ENCODE results near the gene DPP10. TPM values are rescaled to one million over a fixed set of nuclear protein-coding genes. Genes with fewer than 3 reads are reported as not detected.

The DPP10 gene
- total and polyA plus RNA-seq, 9 donors: 0.26 to 2.1 (median 0.83) TPM

GRCh38 chr2:115738111-115738510 lies 1295.7 kb downstream of the DPP10 start:
- 92% methylated on average over 2 of the region's 5 CpGs for WGBS (ENCODE audit: insufficient coverage)
- Histone ChIP-seq H3K4me3 (ENCODE audit: low read length) (no peak overlapping the region), H3K27ac (ENCODE audit: low read length) (no peak overlapping the region), H3K36me3 (ENCODE audit: control insufficient read depth, insufficient read depth, low read length) (no peaks in the 10 kb centered on the region), H3K9me3 (replicated peaks; ENCODE audit: control insufficient read depth, low read depth, low read length) (no peaks in the 10 kb centered on the region), H3K4me1 (ENCODE audit: control insufficient read depth, insufficient read depth, low read length) (no peaks in the 10 kb centered on the region), H3K27me3 (ENCODE audit: control insufficient read depth, insufficient read depth, low read length) (no peaks in the 10 kb centered on the region)
- DNase-seq: no peak

- no peaks in the 10 kb centered on the region for H3K4me1 ChIP-seq (ENCODE audit: control insufficient read depth, insufficient read depth, low read length)
- H3K36me3 ChIP-seq (ENCODE audit: control insufficient read depth, insufficient read depth, low read length): no peaks in the 10 kb centered on the region
- DNase-seq: no peak
- H3K27me3 ChIP-seq (ENCODE audit: control insufficient read depth, insufficient read depth, low read length): no peaks in the 10 kb centered on the region
- H3K27ac ChIP-seq (ENCODE audit: low read length): no peak overlapping the region
- H3K4me3 ChIP-seq (ENCODE audit: low read length): no peak overlapping the region
- 89% methylated on average over 3 of the region's 4 CpGs for WGBS (ENCODE audit: insufficient coverage)
- H3K9me3 ChIP-seq (replicated peaks; ENCODE audit: control insufficient read depth, low read depth, low read length): no peaks in the 10 kb centered on the region
Observed at GRCh38 chr2:115739574-115739973, 1297.1 kb downstream of the DPP10 start.

GRCh38 chr2:115746151-115746550 lies 1303.7 kb downstream of the DPP10 start:
- no peak for DNase-seq
- H3K4me1 ChIP-seq (ENCODE audit: control insufficient read depth, insufficient read depth, low read length): no peaks in the 10 kb centered on the region
- no peaks in the 10 kb centered on the region for H3K36me3 ChIP-seq (ENCODE audit: control insufficient read depth, insufficient read depth, low read length)
- H3K9me3 ChIP-seq (replicated peaks; ENCODE audit: control insufficient read depth, low read depth, low read length): no peaks in the 10 kb centered on the region
- no peaks in the 10 kb centered on the region for H3K27me3 ChIP-seq (ENCODE audit: control insufficient read depth, insufficient read depth, low read length)
- no peak overlapping the region for H3K4me3 ChIP-seq (ENCODE audit: low read length)
- no CpG with 5 or more reads among the region's 1 CpG for WGBS (ENCODE audit: insufficient coverage)
- no peak overlapping the region for H3K27ac ChIP-seq (ENCODE audit: low read length)

- WGBS (ENCODE audit: insufficient coverage): no CpG with 5 or more reads among the region's 4 CpGs
- no peaks in the 10 kb centered on the region for H3K4me1 ChIP-seq (ENCODE audit: control insufficient read depth, insufficient read depth, low read length)
- H3K9me3 ChIP-seq (replicated peaks; ENCODE audit: control insufficient read depth, low read depth, low read length): no peaks in the 10 kb centered on the region
- no peak overlapping the region for H3K27ac ChIP-seq (ENCODE audit: low read length)
- H3K27me3 ChIP-seq (ENCODE audit: control insufficient read depth, insufficient read depth, low read length): no peaks in the 10 kb centered on the region
- H3K4me3 ChIP-seq (ENCODE audit: low read length): no peak overlapping the region
- no peak for DNase-seq
- H3K36me3 ChIP-seq (ENCODE audit: control insufficient read depth, insufficient read depth, low read length): no peaks in the 10 kb centered on the region
Observed at GRCh38 chr2:115757286-115757685, 1314.8 kb downstream of the DPP10 start.

GRCh38 chr2:115763601-115764000 lies 1321.2 kb downstream of the DPP10 start:
- no peaks in the 10 kb centered on the region for H3K27me3 ChIP-seq (ENCODE audit: control insufficient read depth, insufficient read depth, low read length)
- no peak overlapping the region for H3K27ac ChIP-seq (ENCODE audit: low read length)
- H3K4me3 ChIP-seq (ENCODE audit: low read length): no peak overlapping the region
- no peaks in the 10 kb centered on the region for H3K9me3 ChIP-seq (replicated peaks; ENCODE audit: control insufficient read depth, low read depth, low read length)
- H3K36me3 ChIP-seq (ENCODE audit: control insufficient read depth, insufficient read depth, low read length): no peaks in the 10 kb centered on the region
- no peak for DNase-seq
- H3K4me1 ChIP-seq (ENCODE audit: control insufficient read depth, insufficient read depth, low read length): no peaks in the 10 kb centered on the region
- 80% methylated on average over 1 of the region's 1 CpG for WGBS (ENCODE audit: insufficient coverage)

- H3K4me3 ChIP-seq (ENCODE audit: low read length): no peak overlapping the region
- no peak for DNase-seq
- H3K27me3 ChIP-seq (ENCODE audit: control insufficient read depth, insufficient read depth, low read length): no peaks in the 10 kb centered on the region
- no peaks in the 10 kb centered on the region for H3K36me3 ChIP-seq (ENCODE audit: control insufficient read depth, insufficient read depth, low read length)
- H3K9me3 ChIP-seq (replicated peaks; ENCODE audit: control insufficient read depth, low read depth, low read length): no peaks in the 10 kb centered on the region
- H3K27ac ChIP-seq (ENCODE audit: low read length): no peak overlapping the region
- WGBS (ENCODE audit: insufficient coverage): no CpG with 5 or more reads among the region's 3 CpGs
- H3K4me1 ChIP-seq (ENCODE audit: control insufficient read depth, insufficient read depth, low read length): no peaks in the 10 kb centered on the region
Observed at GRCh38 chr2:115771516-115771915, 1329.1 kb downstream of the DPP10 start.

- WGBS (ENCODE audit: insufficient coverage): no CpG with 5 or more reads among the region's 2 CpGs
- H3K36me3 ChIP-seq (ENCODE audit: control insufficient read depth, insufficient read depth, low read length): no peaks in the 10 kb centered on the region
- no peaks in the 10 kb centered on the region for H3K9me3 ChIP-seq (replicated peaks; ENCODE audit: control insufficient read depth, low read depth, low read length)
- no peak overlapping the region for H3K4me3 ChIP-seq (ENCODE audit: low read length)
- H3K27ac ChIP-seq (ENCODE audit: low read length): no peak overlapping the region
- no peaks in the 10 kb centered on the region for H3K4me1 ChIP-seq (ENCODE audit: control insufficient read depth, insufficient read depth, low read length)
- DNase-seq: no peak
- H3K27me3 ChIP-seq (ENCODE audit: control insufficient read depth, insufficient read depth, low read length): no peaks in the 10 kb centered on the region
Observed at GRCh38 chr2:115774361-115774760, 1331.9 kb downstream of the DPP10 start.

- H3K4me3 ChIP-seq (ENCODE audit: low read length): no peak overlapping the region
- H3K9me3 ChIP-seq (replicated peaks; ENCODE audit: control insufficient read depth, low read depth, low read length): no peaks in the 10 kb centered on the region
- no peaks in the 10 kb centered on the region for H3K36me3 ChIP-seq (ENCODE audit: control insufficient read depth, insufficient read depth, low read length)
- H3K4me1 ChIP-seq (ENCODE audit: control insufficient read depth, insufficient read depth, low read length): no peaks in the 10 kb centered on the region
- no peak for DNase-seq
- H3K27ac ChIP-seq (ENCODE audit: low read length): no peak overlapping the region
- no CpG with 5 or more reads among the region's 2 CpGs for WGBS (ENCODE audit: insufficient coverage)
- H3K27me3 ChIP-seq (ENCODE audit: control insufficient read depth, insufficient read depth, low read length): no peaks in the 10 kb centered on the region
Observed at GRCh38 chr2:115779085-115779632, 1336.7 kb downstream of the DPP10 start.

GRCh38 chr2:115782286-115782685 lies 1339.8 kb downstream of the DPP10 start:
- no peak for DNase-seq
- Histone ChIP-seq H3K27me3 (ENCODE audit: control insufficient read depth, insufficient read depth, low read length) (no peaks in the 10 kb centered on the region), H3K27ac (ENCODE audit: low read length) (no peak overlapping the region), H3K9me3 (replicated peaks; ENCODE audit: control insufficient read depth, low read depth, low read length) (peaks cover 5% of the 10 kb centered on the region), H3K36me3 (ENCODE audit: control insufficient read depth, insufficient read depth, low read length) (no peaks in the 10 kb centered on the region), H3K4me3 (ENCODE audit: low read length) (no peak overlapping the region), H3K4me1 (ENCODE audit: control insufficient read depth, insufficient read depth, low read length) (no peaks in the 10 kb centered on the region)
- WGBS (ENCODE audit: insufficient coverage): no CpG with 5 or more reads among the region's 4 CpGs

GRCh38 chr2:115796078-115796477 lies 1353.6 kb downstream of the DPP10 start:
- no peaks in the 10 kb centered on the region for H3K4me1 ChIP-seq (ENCODE audit: control insufficient read depth, insufficient read depth, low read length)
- H3K4me3 ChIP-seq (ENCODE audit: low read length): no peak overlapping the region
- H3K36me3 ChIP-seq (ENCODE audit: control insufficient read depth, insufficient read depth, low read length): no peaks in the 10 kb centered on the region
- DNase-seq: no peak
- peaks cover 2% of the 10 kb centered on the region for H3K9me3 ChIP-seq (replicated peaks; ENCODE audit: control insufficient read depth, low read depth, low read length)
- H3K27me3 ChIP-seq (ENCODE audit: control insufficient read depth, insufficient read depth, low read length): no peaks in the 10 kb centered on the region
- no peak overlapping the region for H3K27ac ChIP-seq (ENCODE audit: low read length)
- WGBS (ENCODE audit: insufficient coverage): 69% methylated on average over 1 of the region's 3 CpGs

- no CpG with 5 or more reads among the region's 3 CpGs for WGBS (ENCODE audit: insufficient coverage)
- Histone ChIP-seq H3K36me3 (ENCODE audit: control insufficient read depth, insufficient read depth, low read length) (no peaks in the 10 kb centered on the region), H3K4me1 (ENCODE audit: control insufficient read depth, insufficient read depth, low read length) (no peaks in the 10 kb centered on the region), H3K27me3 (ENCODE audit: control insufficient read depth, insufficient read depth, low read length) (no peaks in the 10 kb centered on the region), H3K4me3 (ENCODE audit: low read length) (no peak overlapping the region), H3K27ac (ENCODE audit: low read length) (no peak overlapping the region), H3K9me3 (replicated peaks; ENCODE audit: control insufficient read depth, low read depth, low read length) (no peaks in the 10 kb centered on the region)
- DNase-seq: peak; percentile 46
Observed at GRCh38 chr2:115807276-115807675, 1364.8 kb downstream of the DPP10 start.

All from muscle of leg (tissue), 11 donors.